ENCODE measurements around the gene PLCL2.

The PLCL2 gene

GRCh38 chr3:16865335-16865734 lies 19.4 kb upstream of the PLCL2 start:
- Histone ChIP-seq H3K4me1 (ENCODE audit: control insufficient read depth in 2 of 2, insufficient read depth in 2 of 2, low read length in 2 of 2) (no peaks in the 10 kb centered on the region), H3K9ac (ENCODE audit: low read depth in 1 of 2, low read length in 2 of 2) (no peak overlapping the region), H3K36me3 (ENCODE audit: control insufficient read depth in 2 of 2, insufficient read depth in 2 of 2, low read length in 2 of 2) (no peaks in the 10 kb centered on the region), H3K27me3 (ENCODE audit: control insufficient read depth in 2 of 2, insufficient read depth in 2 of 2, low read length in 2 of 2) (no peaks in the 10 kb centered on the region), H3K4me3 (ENCODE audit: low read length in 2 of 2) (no peak overlapping the region), H3K9me3 (ENCODE audit: control insufficient read depth in 2 of 2, low read length in 2 of 2) (no peaks in the 10 kb centered on the region), H3K27ac (ENCODE audit: low read depth in 2 of 2, low read length in 2 of 2) (no peak overlapping the region)

- Histone ChIP-seq H3K27me3 (ENCODE audit: control insufficient read depth in 2 of 2, insufficient read depth in 2 of 2, low read length in 2 of 2) (no peaks in the 10 kb centered on the region), H3K27ac (ENCODE audit: low read depth in 2 of 2, low read length in 2 of 2) (no peak overlapping the region), H3K36me3 (ENCODE audit: control insufficient read depth in 2 of 2, insufficient read depth in 2 of 2, low read length in 2 of 2) (no peaks in the 10 kb centered on the region), H3K9me3 (ENCODE audit: control insufficient read depth in 2 of 2, low read length in 2 of 2) (no peaks in the 10 kb centered on the region), H3K4me3 (ENCODE audit: low read length in 2 of 2) (no peak overlapping the region), H3K4me1 (ENCODE audit: control insufficient read depth in 2 of 2, insufficient read depth in 2 of 2, low read length in 2 of 2) (no peaks in the 10 kb centered on the region), H3K9ac (ENCODE audit: low read depth in 1 of 2, low read length in 2 of 2) (no peak overlapping the region)
These were observed 18.2 kb upstream of the PLCL2 start for GRCh38 chr3:16866571-16866970.

GRCh38 chr3:16868513-16868912 lies 16.2 kb upstream of the PLCL2 start:
- Histone ChIP-seq H3K9me3 (ENCODE audit: control insufficient read depth in 2 of 2, low read length in 2 of 2) (no peaks in the 10 kb centered on the region), H3K4me1 (ENCODE audit: control insufficient read depth in 2 of 2, insufficient read depth in 2 of 2, low read length in 2 of 2) (no peaks in the 10 kb centered on the region), H3K27me3 (ENCODE audit: control insufficient read depth in 2 of 2, insufficient read depth in 2 of 2, low read length in 2 of 2) (no peaks in the 10 kb centered on the region), H3K27ac (ENCODE audit: low read depth in 2 of 2, low read length in 2 of 2) (no peak overlapping the region), H3K36me3 (ENCODE audit: control insufficient read depth in 2 of 2, insufficient read depth in 2 of 2, low read length in 2 of 2) (no peaks in the 10 kb centered on the region), H3K9ac (ENCODE audit: low read depth in 1 of 2, low read length in 2 of 2) (no peak overlapping the region), H3K4me3 (ENCODE audit: low read length in 2 of 2) (no peak overlapping the region)

GRCh38 chr3:16869261-16870005 lies 15.3 kb upstream of the PLCL2 start:
- Histone ChIP-seq H3K9me3 (ENCODE audit: control insufficient read depth in 2 of 2, low read length in 2 of 2) (no peaks in the 10 kb centered on the region), H3K9ac (ENCODE audit: low read depth in 1 of 2, low read length in 2 of 2) (no peak overlapping the region), H3K27me3 (ENCODE audit: control insufficient read depth in 2 of 2, insufficient read depth in 2 of 2, low read length in 2 of 2) (no peaks in the 10 kb centered on the region), H3K27ac (ENCODE audit: low read depth in 2 of 2, low read length in 2 of 2) (no peak overlapping the region), H3K4me3 (ENCODE audit: low read length in 2 of 2) (no peak overlapping the region), H3K4me1 (ENCODE audit: control insufficient read depth in 2 of 2, insufficient read depth in 2 of 2, low read length in 2 of 2) (no peaks in the 10 kb centered on the region), H3K36me3 (ENCODE audit: control insufficient read depth in 2 of 2, insufficient read depth in 2 of 2, low read length in 2 of 2) (no peaks in the 10 kb centered on the region)

- no peaks in the 10 kb centered on the region for H3K9me3 ChIP-seq (ENCODE audit: control insufficient read depth in 2 of 2, low read length in 2 of 2)
- H3K4me3 ChIP-seq (ENCODE audit: low read length in 2 of 2), result no peak overlapping the region
- no peaks in the 10 kb centered on the region for H3K4me1 ChIP-seq (ENCODE audit: control insufficient read depth in 2 of 2, insufficient read depth in 2 of 2, low read length in 2 of 2)
- H3K27me3 ChIP-seq (ENCODE audit: control insufficient read depth in 2 of 2, insufficient read depth in 2 of 2, low read length in 2 of 2), result no peaks in the 10 kb centered on the region
- no peaks in the 10 kb centered on the region for H3K36me3 ChIP-seq (ENCODE audit: control insufficient read depth in 2 of 2, insufficient read depth in 2 of 2, low read length in 2 of 2)
- no peak overlapping the region for H3K9ac ChIP-seq (ENCODE audit: low read depth in 1 of 2, low read length in 2 of 2)
- no peak overlapping the region for H3K27ac ChIP-seq (ENCODE audit: low read depth in 2 of 2, low read length in 2 of 2)
These were observed 12.6 kb upstream of the PLCL2 start for GRCh38 chr3:16871915-16872842.

- Histone ChIP-seq H3K9me3 (ENCODE audit: control insufficient read depth in 2 of 2, low read length in 2 of 2) (no peaks in the 10 kb centered on the region), H3K4me3 (ENCODE audit: low read length in 2 of 2) (no peak overlapping the region), H3K27ac (ENCODE audit: low read depth in 2 of 2, low read length in 2 of 2) (no peak overlapping the region), H3K4me1 (ENCODE audit: control insufficient read depth in 2 of 2, insufficient read depth in 2 of 2, low read length in 2 of 2) (no peaks in the 10 kb centered on the region), H3K9ac (ENCODE audit: low read depth in 1 of 2, low read length in 2 of 2) (no peak overlapping the region), H3K36me3 (ENCODE audit: control insufficient read depth in 2 of 2, insufficient read depth in 2 of 2, low read length in 2 of 2) (no peaks in the 10 kb centered on the region), H3K27me3 (ENCODE audit: control insufficient read depth in 2 of 2, insufficient read depth in 2 of 2, low read length in 2 of 2) (no peaks in the 10 kb centered on the region)
These were observed 10.9 kb upstream of the PLCL2 start for GRCh38 chr3:16873872-16874271.

GRCh38 chr3:16875876-16876550 lies 8.7 kb upstream of the PLCL2 start:
- Histone ChIP-seq H3K27ac (ENCODE audit: low read depth in 2 of 2, low read length in 2 of 2) (no peak overlapping the region), H3K4me3 (ENCODE audit: low read length in 2 of 2) (no peak overlapping the region), H3K4me1 (ENCODE audit: control insufficient read depth in 2 of 2, insufficient read depth in 2 of 2, low read length in 2 of 2) (no peaks in the 10 kb centered on the region), H3K9ac (ENCODE audit: low read depth in 1 of 2, low read length in 2 of 2) (no peak overlapping the region), H3K9me3 (ENCODE audit: control insufficient read depth in 2 of 2, low read length in 2 of 2) (no peaks in the 10 kb centered on the region), H3K27me3 (ENCODE audit: control insufficient read depth in 2 of 2, insufficient read depth in 2 of 2, low read length in 2 of 2) (no peaks in the 10 kb centered on the region), H3K36me3 (ENCODE audit: control insufficient read depth in 2 of 2, insufficient read depth in 2 of 2, low read length in 2 of 2) (no peaks in the 10 kb centered on the region)

GRCh38 chr3:16877505-16877904 lies 7.2 kb upstream of the PLCL2 start:
- Histone ChIP-seq H3K4me3 (ENCODE audit: low read length in 2 of 2) (no peak overlapping the region), H3K27me3 (ENCODE audit: control insufficient read depth in 2 of 2, insufficient read depth in 2 of 2, low read length in 2 of 2) (no peaks in the 10 kb centered on the region), H3K9ac (ENCODE audit: low read depth in 1 of 2, low read length in 2 of 2) (no peak overlapping the region), H3K4me1 (ENCODE audit: control insufficient read depth in 2 of 2, insufficient read depth in 2 of 2, low read length in 2 of 2) (no peaks in the 10 kb centered on the region), H3K36me3 (ENCODE audit: control insufficient read depth in 2 of 2, insufficient read depth in 2 of 2, low read length in 2 of 2) (no peaks in the 10 kb centered on the region), H3K27ac (ENCODE audit: low read depth in 2 of 2, low read length in 2 of 2) (no peak overlapping the region), H3K9me3 (ENCODE audit: control insufficient read depth in 2 of 2, low read length in 2 of 2) (no peaks in the 10 kb centered on the region)

GRCh38 chr3:16877911-16878310 lies 6.8 kb upstream of the PLCL2 start:
- Histone ChIP-seq H3K9me3 (ENCODE audit: control insufficient read depth in 2 of 2, low read length in 2 of 2) (no peaks in the 10 kb centered on the region), H3K9ac (ENCODE audit: low read depth in 1 of 2, low read length in 2 of 2) (no peak overlapping the region), H3K4me3 (ENCODE audit: low read length in 2 of 2) (no peak overlapping the region), H3K4me1 (ENCODE audit: control insufficient read depth in 2 of 2, insufficient read depth in 2 of 2, low read length in 2 of 2) (no peaks in the 10 kb centered on the region), H3K27ac (ENCODE audit: low read depth in 2 of 2, low read length in 2 of 2) (no peak overlapping the region), H3K36me3 (ENCODE audit: control insufficient read depth in 2 of 2, insufficient read depth in 2 of 2, low read length in 2 of 2) (no peaks in the 10 kb centered on the region), H3K27me3 (ENCODE audit: control insufficient read depth in 2 of 2, insufficient read depth in 2 of 2, low read length in 2 of 2) (no peaks in the 10 kb centered on the region)

All from mucosa of rectum (tissue), 2 donors.